IPS DF 6.9 (cell line): Measurements from ENCODE around the gene CELF1.
"Not testable (repeated sequence)": the region's sequence is repeated elsewhere in the genome, so short reads cannot be mapped to it uniquely, and the experiment has no call there.

ENCODE experiments used
- DNase-seq: peaks from one replicate; pipeline ENCODE4 v3.0.0-alpha.2; 2013; ENCODE audit warnings: low read depth, low spot score
- H3K27ac ChIP-seq: one replicate; pipeline ENCODE4 v1.5.1; 2013; ENCODE audit warnings: low read length, control low read depth
- H3K27me3 ChIP-seq: 2 replicates; pipeline ENCODE4 v1.6.1; 2013; ENCODE audit warnings: mild to moderate bottlenecking, low read length; ENCODE audit not compliant: control insufficient read depth, insufficient read depth
- H3K36me3 ChIP-seq: 2 replicates; pipeline ENCODE4 v1.6.1; 2013; ENCODE audit warnings: low read length; ENCODE audit not compliant: control insufficient read depth, insufficient read depth
- H3K4me1 ChIP-seq: 2 replicates; pipeline ENCODE4 v1.6.1; 2013; ENCODE audit warnings: low read length; ENCODE audit not compliant: control insufficient read depth, insufficient read depth
- H3K4me3 ChIP-seq: 2 replicates; pipeline ENCODE4 v1.5.1; 2013; ENCODE audit warnings: mild to moderate bottlenecking, low read length
- H3K9me3 ChIP-seq: 2 replicates; pipeline ENCODE4 v1.6.1; 2013; ENCODE audit warnings: low read length, inconsistent platforms; ENCODE audit not compliant: control insufficient read depth, insufficient read depth
- WGBS: extraction: QIAGEN DNeasy Blood & Tissue Kit; methylation state at CpG from one replicate; pipeline ENCODE4 v1.1.7; 2013; ENCODE audit warnings: mixed read lengths, missing lambda C conversion rate; ENCODE audit not compliant: insufficient read length, insufficient coverage; 5-methylcytosine and 5-hydroxymethylcytosine counted together

CELF1 gene

DNA sequence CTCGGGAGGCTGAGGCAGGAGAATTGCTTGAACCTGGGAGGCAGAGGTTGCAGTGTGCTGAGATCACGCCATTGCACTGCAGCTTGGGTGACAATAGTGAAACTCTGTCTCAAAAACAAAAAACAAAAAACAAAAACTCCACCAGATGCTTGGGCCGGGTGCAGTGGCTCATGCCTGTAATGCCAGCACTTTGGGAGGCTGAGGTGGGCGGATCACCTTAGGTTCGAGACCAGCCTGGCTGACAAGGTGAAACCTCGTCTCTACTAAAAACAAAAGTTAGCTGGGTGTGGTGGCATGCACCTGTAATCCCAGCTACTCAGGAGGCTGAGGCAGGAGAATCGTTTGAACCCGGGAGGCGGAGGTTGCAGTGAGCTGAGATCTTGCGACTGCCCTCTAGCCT lies 11.4 kb upstream of the CELF1 start:
- H3K27me3 ChIP-seq, H3K9me3 ChIP-seq, H3K36me3 ChIP-seq, H3K4me3 ChIP-seq, H3K27ac ChIP-seq, DNase-seq, H3K4me1 ChIP-seq: not testable (repeated sequence)
- no CpG with 5 or more reads among the region's 10 CpGs for WGBS

DNA sequence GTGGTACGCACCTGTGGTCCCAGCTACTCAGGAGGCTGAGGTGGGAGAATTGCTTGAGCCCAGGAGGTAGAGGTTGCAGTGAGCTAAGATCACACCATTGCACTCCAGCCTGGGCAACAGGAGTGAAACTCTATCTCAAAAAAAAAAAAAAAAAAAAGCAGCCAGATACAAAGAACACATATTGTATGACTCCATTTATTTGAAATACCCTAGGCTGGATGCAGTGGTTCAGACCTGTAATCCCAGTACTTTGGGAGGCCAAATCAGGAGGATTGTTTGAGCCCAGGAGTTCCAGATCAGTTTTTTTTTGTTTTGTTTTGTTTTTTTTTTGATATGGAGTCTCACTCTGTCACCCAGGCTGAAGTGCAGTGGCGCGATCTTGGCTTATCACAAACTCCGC lies 9.5 kb upstream of the CELF1 start:
- H3K27me3 ChIP-seq, DNase-seq, H3K9me3 ChIP-seq, H3K4me3 ChIP-seq, H3K27ac ChIP-seq, H3K4me1 ChIP-seq, H3K36me3 ChIP-seq: not testable (repeated sequence)
- no CpG with 5 or more reads among the region's 4 CpGs for WGBS

DNA sequence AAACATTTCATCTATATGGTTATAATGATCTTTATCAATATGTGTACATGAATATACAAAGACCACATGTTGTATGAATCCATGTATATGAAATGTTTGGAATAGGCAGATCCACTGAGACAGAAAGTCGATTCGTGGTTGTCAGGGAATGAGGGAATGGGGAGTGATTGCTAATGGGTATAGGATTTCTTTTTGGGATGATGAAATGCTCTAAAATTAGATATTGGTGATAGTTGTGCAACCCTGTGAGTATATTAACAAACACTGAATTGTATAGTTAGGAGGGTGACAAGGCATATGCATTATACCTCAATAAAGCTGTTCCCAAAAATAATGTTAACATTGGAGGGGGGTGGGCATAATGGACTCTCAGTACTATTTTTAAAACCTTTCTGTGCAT lies 7.5 kb upstream of the CELF1 start:
- Histone ChIP-seq H3K27ac (no peak overlapping the region), H3K36me3 (no peaks in the 10 kb centered on the region), H3K27me3 (no peaks in the 10 kb centered on the region), H3K4me1 (no peaks in the 10 kb centered on the region), H3K4me3 (no peak overlapping the region), H3K9me3 (no peaks in the 10 kb centered on the region)
- WGBS, result no CpG with 5 or more reads among the region's 2 CpGs
- no peak for DNase-seq

DNA sequence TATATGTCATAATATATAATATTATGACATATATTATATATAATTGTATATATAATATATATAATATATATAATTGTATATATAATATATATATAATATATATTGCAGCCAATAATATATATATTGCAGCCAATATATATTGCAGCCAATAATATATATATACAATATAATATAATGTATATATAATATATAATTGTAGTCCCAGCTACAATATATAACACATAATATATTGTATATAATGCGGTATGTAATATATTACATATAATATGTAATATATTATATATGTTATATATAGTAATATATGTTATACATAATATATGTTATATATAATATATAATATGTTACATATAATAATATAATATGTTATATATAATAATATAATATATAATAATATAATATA lies 5.8 kb upstream of the CELF1 start:
- no peaks in the 10 kb centered on the region for H3K36me3 ChIP-seq
- no peak overlapping the region for H3K27ac ChIP-seq
- H3K4me1 ChIP-seq, result no peaks in the 10 kb centered on the region
- H3K27me3 ChIP-seq, result no peaks in the 10 kb centered on the region
- no peaks in the 10 kb centered on the region for H3K9me3 ChIP-seq
- no CpG with 5 or more reads among the region's 1 CpG for WGBS
- DNase-seq, result no peak
- H3K4me3 ChIP-seq, result no peak overlapping the region

DNA sequence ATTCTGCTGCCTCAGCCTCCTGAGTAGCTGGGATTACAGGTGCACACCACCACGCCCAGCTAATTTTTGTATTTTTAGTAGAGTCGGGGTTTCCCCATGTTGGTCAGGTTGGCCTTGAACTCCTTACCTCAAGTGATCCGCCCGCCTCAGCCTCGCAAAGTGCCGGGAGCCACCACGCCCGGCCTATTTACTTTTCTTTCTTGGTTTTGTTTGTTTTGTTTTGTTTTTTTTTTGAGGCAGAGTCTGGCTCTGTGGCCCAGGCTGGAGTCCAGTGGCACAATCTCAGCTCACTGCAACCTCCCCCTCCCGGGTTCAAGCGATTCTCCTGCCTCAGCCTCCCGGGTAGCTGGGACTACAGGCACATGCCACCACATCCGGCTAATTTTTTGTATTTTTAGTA lies 4.1 kb upstream of the CELF1 start:
- H3K9me3 ChIP-seq, H3K27ac ChIP-seq, DNase-seq, H3K4me1 ChIP-seq, H3K4me3 ChIP-seq, H3K36me3 ChIP-seq, H3K27me3 ChIP-seq: not testable (repeated sequence)
- WGBS, result no CpG with 5 or more reads among the region's 12 CpGs

DNA sequence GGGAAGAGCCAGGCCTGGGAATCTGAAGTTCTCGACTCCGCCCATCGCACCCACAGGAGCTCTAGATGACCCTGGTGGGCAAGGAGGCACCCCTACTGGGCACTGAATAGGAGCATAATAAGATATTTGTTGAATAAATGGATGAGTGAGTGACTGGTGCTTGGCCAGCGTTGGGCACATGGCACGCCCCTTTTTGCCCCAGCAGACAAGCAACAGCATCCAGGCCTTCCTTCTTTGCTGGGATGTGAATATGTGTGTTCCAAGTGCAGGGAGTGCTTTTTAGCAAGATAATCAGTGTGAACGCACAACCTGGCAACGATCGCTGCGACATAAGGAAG lies 443 bp upstream of the CELF1 start:
- no peaks in the 10 kb centered on the region for H3K36me3 ChIP-seq
- no peaks in the 10 kb centered on the region for H3K9me3 ChIP-seq
- H3K4me3 ChIP-seq, result peak overlapping the region; percentile 24; the same call in 1 of the 2 replicates
- no CpG with 5 or more reads among the region's 9 CpGs for WGBS
- H3K27me3 ChIP-seq, result no peaks in the 10 kb centered on the region
- no peak overlapping the region for H3K27ac ChIP-seq
- no peaks in the 10 kb centered on the region for H3K4me1 ChIP-seq
- no peak for DNase-seq

DNA sequence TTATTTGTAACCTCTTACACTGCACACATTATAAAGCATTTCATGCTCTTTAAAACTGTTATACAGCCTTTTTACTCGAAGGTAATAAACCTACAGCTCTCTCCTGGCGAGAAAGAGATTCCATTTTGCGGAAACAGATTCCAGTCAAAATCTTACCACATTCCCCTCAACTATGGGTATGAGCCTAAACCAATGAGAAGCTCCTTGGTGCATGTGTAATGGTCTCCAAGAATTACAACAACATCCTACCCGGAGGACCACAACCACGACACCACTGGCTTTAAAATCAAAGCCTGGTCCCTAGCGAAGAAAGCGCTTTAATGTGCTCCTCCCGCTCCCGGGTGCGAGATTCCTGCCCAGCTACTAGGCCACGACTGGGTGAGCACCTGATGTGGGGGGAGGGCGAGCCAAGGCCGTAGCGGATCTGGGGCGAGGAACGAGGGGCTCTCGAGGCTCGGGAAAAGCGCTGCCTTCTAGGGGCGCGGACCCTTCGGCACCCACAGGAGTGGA lies 821 bp downstream of the CELF1 start:
- Histone ChIP-seq H3K9me3 (no peaks in the 10 kb centered on the region), H3K4me3 (peak overlapping the region; percentile 85), H3K36me3 (no peaks in the 10 kb centered on the region), H3K27ac (no peak overlapping the region), H3K27me3 (no peaks in the 10 kb centered on the region), H3K4me1 (no peaks in the 10 kb centered on the region)
- no peak for DNase-seq
- WGBS, result no CpG with 5 or more reads among the region's 22 CpGs

DNA sequence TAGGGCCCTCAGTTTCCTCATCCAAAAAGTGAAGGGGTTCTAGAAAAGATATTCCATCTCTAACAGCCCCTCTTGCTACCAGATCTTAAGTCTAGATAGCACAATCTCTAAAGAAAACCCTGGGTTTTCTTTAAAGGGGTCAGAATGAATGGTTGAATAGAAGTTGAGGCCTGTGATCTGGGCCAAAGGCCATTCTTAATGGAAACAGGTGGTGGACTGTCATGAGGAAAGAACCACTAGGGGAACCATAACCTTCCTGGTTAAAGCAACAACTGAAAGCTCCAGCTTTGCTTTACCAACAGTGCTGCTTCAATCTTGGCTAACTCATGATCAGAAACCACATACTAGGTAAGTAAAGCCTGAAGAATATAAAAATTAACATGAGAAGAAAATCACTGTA lies 1.8 kb downstream of the CELF1 start:
- no peaks in the 10 kb centered on the region for H3K36me3 ChIP-seq
- H3K9me3 ChIP-seq, result no peaks in the 10 kb centered on the region
- no peaks in the 10 kb centered on the region for H3K4me1 ChIP-seq
- H3K27ac ChIP-seq, result no peak overlapping the region
- H3K4me3 ChIP-seq, result no peak overlapping the region
- DNase-seq, result no peak
- no peaks in the 10 kb centered on the region for H3K27me3 ChIP-seq

DNA sequence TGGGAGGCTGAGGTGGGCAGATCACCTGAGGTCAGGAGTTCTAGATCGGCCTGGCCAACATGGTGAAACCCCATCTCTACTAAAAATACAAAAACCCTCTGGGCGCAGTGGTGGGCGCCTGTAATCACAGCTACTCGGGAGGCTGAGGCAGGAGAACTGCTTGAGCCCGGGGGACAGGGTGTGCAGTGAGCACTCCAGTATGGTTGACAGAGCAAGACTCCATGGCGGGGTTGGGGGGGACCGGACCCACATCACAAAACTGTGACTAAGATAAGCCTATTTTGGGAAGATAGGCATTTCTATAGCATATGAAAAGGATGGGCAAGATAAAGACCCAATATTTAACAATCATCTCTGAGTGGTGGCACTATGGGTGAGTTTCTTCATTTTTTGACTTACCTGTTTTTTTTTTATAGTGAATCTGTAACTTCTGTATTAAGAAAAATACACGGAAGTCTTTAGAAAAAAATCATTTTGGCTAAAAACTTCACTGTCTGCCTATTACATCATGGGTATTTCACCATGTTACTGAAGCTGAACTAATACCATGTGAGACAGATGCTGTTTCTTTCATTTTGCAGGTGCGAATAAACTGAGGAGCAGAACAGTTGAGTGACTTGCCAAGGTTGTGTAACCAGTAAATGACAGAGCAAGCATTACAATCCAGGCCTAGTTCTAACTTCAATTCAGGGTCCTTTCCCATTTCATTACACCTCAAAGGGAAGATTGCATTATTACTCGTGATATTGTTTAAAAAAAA lies 2.5 kb downstream of the CELF1 start:
- H3K4me3 ChIP-seq, result no peak overlapping the region
- WGBS, result no CpG with 5 or more reads among the region's 10 CpGs

DNA sequence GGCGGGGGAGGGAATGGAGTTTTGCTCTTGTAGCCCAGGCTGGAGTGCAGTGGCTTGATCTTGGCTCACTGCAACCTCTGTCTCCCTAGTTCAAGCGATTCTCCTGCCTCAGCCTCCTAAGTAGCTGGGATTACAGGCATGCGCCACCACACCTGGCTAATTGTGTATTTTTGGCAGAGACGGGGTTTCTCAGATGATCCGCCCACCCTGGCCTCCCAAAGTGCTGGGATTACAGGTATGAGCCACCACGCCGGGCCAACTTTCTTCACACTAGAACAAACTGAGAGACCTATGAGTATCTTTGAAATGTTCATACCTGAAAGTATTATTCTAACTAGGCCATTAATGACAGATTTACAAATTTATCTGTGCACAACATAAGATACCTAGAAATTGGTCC lies 6.7 kb downstream of the CELF1 start:
- H3K36me3 ChIP-seq, H3K9me3 ChIP-seq, H3K4me3 ChIP-seq, DNase-seq, H3K4me1 ChIP-seq, H3K27ac ChIP-seq, H3K27me3 ChIP-seq: not testable (repeated sequence)
- no CpG with 5 or more reads among the region's 7 CpGs for WGBS

More for the DNA sequence above, 2.5 kb downstream of the CELF1 start:
- H3K27me3 ChIP-seq, result no peaks in the 10 kb centered on the region
- H3K36me3 ChIP-seq, result no peaks in the 10 kb centered on the region
- no peaks in the 10 kb centered on the region for H3K4me1 ChIP-seq
- no peak overlapping the region for H3K27ac ChIP-seq
- DNase-seq, result no peak
- H3K9me3 ChIP-seq, result no peaks in the 10 kb centered on the region

DNA sequence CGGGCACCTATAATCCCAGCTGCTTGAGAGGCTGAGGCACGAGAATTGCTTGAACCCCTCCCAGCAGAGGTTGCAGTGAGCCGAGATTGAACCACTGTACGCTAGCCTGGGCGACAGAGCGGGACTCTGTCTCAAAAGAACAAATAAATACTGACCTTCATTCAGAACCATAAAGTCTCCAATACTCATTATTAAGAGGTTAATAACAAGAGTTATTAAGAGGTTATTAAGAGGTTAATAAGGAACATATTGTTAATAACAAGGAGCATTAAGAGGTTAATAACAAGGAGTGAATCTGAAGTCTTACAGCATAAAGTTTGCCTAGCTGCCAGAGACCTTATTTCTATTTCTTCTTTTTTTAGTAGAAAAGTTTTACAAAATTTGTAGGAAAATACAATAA lies 7.6 kb downstream of the CELF1 start:
- Histone ChIP-seq H3K4me1 (no peaks in the 10 kb centered on the region), H3K27me3 (no peaks in the 10 kb centered on the region), H3K9me3 (no peaks in the 10 kb centered on the region), H3K27ac (no peak overlapping the region), H3K36me3 (no peaks in the 10 kb centered on the region), H3K4me3 (no peak overlapping the region)
- no peak for DNase-seq
- WGBS, result no CpG with 5 or more reads among the region's 6 CpGs
